ENCODE results near the gene SLFN12L. TPM values are rescaled to one million over a fixed set of nuclear protein-coding genes. Genes with fewer than 3 reads are reported as not detected.

SLFN12L gene
- total and polyA plus RNA-seq, 9 of the 15 experiments (the other 6 are each of a cell fraction or from before 2014, with no cell fraction given) = 0.04 to 0.31 (median 0.08) TPM; not detected in 3

DNA sequence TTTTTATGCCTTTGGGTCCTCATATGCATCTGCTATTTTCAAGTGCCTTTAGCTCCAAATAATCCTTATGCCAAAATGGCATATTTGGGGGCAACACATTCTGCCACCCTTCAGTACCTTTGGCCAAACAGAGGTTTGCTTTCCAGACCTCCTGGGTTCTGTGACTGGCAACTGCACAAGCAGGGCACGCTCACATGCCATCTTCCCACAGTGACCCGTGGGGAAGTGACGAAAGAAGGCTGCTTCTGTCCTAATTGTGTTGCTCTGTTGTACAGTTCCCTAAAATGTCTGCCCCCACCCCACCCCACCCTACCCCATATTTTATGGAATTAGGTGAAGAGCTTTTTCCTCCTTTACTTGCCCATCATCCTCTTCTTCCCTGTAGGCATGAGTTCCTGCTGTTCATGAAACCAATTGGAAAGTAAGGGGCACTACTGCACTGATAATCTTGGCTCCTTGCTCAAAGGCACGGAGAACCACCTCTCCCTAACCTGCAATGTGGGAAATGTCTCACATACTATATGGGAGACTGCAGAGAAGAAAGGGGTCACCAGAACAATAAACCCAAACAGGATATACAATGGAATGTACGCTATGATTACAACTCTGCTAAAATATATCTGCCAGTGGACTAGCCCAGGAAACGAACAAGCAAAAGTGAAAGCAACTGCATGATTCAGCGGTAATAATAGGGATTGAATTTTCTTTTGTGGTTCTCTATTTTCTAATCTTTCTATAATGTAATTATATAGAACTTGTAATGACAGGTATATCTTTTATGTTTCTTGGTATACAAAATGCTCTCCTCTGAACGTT, 3.3 kb upstream of the SLFN12L start (continued):
- TF ChIP-seq, protein P1, sequence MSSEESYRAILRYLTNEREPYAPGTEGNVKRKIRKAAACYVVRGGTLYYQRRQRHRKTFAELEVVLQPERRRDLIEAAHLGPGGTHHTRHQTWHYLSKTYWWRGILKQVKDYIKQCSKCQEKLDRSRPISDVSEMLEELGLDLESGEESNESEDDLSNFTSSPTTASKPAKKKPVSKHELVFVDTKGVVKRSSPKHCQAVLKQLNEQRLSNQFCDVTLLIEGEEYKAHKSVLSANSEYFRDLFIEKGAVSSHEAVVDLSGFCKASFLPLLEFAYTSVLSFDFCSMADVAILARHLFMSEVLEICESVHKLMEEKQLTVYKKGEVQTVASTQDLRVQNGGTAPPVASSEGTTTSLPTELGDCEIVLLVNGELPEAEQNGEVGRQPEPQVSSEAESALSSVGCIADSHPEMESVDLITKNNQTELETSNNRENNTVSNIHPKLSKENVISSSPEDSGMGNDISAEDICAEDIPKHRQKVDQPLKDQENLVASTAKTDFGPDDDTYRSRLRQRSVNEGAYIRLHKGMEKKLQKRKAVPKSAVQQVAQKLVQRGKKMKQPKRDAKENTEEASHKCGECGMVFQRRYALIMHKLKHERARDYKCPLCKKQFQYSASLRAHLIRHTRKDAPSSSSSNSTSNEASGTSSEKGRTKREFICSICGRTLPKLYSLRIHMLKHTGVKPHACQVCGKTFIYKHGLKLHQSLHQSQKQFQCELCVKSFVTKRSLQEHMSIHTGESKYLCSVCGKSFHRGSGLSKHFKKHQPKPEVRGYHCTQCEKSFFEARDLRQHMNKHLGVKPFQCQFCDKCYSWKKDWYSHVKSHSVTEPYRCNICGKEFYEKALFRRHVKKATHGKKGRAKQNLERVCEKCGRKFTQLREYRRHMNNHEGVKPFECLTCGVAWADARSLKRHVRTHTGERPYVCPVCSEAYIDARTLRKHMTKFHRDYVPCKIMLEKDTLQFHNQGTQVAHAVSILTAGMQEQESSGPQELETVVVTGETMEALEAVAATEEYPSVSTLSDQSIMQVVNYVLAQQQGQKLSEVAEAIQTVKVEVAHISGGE (CRISPR knock-in tag; IDR thresholded peaks at IDR 0.05) = peak in 1 of 3 experiments; percentile 32; a peak in 1 of 6 replicates
- TF ChIP-seq, protein P2, sequence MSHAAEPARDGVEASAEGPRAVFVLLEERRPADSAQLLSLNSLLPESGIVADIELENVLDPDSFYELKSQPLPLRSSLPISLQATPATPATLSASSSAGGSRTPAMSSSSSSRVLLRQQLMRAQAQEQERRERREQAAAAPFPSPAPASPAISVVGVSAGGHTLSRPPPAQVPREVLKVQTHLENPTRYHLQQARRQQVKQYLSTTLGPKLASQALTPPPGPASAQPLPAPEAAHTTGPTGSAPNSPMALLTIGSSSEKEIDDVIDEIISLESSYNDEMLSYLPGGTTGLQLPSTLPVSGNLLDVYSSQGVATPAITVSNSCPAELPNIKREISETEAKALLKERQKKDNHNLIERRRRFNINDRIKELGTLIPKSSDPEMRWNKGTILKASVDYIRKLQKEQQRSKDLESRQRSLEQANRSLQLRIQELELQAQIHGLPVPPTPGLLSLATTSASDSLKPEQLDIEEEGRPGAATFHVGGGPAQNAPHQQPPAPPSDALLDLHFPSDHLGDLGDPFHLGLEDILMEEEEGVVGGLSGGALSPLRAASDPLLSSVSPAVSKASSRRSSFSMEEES (CRISPR knock-in tag; IDR thresholded peaks at IDR 0.05) = no peak
- TF ChIP-seq ZNF232 (CRISPR knock-in tag; IDR thresholded peaks at IDR 0.05) (no peak), ZFP1 (CRISPR knock-in tag; IDR thresholded peaks at IDR 0.05) (no peak), CXXC5 (CRISPR knock-in tag; IDR thresholded peaks at IDR 0.05) (no peak; the same call in 1 of the 2 replicates), ETV1 (tag; conservative IDR thresholded peaks at IDR 0.05; ENCODE audit: low read depth) (peak; percentile 52), ZBTB8A (IDR thresholded peaks at IDR 0.05; ENCODE audit: partially characterized antibody) (no peak), ZNF766 (CRISPR knock-in tag; conservative IDR thresholded peaks at IDR 0.05) (0 out of 2 replicates have a peak, but pooled peaks have one; percentile 11), ZC3H4 (CRISPR knock-in tag; IDR thresholded peaks at IDR 0.05; ENCODE audit: borderline replicate concordance) (no peak), SMAD1 (IDR thresholded peaks at IDR 0.05; ENCODE audit: low read depth, low read length, partially characterized antibody) (no peak), RUNX1 (IDR thresholded peaks at IDR 0.05; ENCODE audit: low read depth) (no peak), ASH1L (IDR thresholded peaks at IDR 0.05; ENCODE audit: borderline replicate concordance, low read depth, partially characterized antibody) (no peak), MAFK (IDR thresholded peaks at IDR 0.05; ENCODE audit: low read length) (peak; percentile 65; the same call in 1 of the 2 replicates)
- TF ChIP-seq, protein P3, sequence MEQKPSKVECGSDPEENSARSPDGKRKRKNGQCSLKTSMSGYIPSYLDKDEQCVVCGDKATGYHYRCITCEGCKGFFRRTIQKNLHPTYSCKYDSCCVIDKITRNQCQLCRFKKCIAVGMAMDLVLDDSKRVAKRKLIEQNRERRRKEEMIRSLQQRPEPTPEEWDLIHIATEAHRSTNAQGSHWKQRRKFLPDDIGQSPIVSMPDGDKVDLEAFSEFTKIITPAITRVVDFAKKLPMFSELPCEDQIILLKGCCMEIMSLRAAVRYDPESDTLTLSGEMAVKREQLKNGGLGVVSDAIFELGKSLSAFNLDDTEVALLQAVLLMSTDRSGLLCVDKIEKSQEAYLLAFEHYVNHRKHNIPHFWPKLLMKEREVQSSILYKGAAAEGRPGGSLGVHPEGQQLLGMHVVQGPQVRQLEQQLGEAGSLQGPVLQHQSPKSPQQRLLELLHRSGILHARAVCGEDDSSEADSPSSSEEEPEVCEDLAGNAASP (IDR thresholded peaks at IDR 0.05) = no peak
- TF ChIP-seq, protein P4, sequence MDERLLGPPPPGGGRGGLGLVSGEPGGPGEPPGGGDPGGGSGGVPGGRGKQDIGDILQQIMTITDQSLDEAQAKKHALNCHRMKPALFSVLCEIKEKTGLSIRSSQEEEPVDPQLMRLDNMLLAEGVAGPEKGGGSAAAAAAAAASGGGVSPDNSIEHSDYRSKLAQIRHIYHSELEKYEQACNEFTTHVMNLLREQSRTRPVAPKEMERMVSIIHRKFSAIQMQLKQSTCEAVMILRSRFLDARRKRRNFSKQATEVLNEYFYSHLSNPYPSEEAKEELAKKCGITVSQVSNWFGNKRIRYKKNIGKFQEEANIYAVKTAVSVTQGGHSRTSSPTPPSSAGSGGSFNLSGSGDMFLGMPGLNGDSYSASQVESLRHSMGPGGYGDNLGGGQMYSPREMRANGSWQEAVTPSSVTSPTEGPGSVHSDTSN (CRISPR knock-in tag; IDR thresholded peaks at IDR 0.05; ENCODE audit: low read depth) = no peak
- TF ChIP-seq, protein P4 (tag; conservative IDR thresholded peaks at IDR 0.05; ENCODE audit: low read depth) = peak; percentile 13; the same call in 1 of the 2 replicates

Data from K562 (cell line).